Skeletal muscle satellite cell (primary cell): ENCODE measurements around the gene TUBB2B.
"Not testable (repeated sequence)": the region's sequence is repeated elsewhere in the genome, so short reads cannot be mapped to it uniquely, and the experiment has no call there.

ENCODE experiments used
- H3K27me3 ChIP-seq: 2 replicates; pipeline ENCODE4 v1.7.0; 2013; ENCODE audit warnings: low read length; ENCODE audit not compliant: control insufficient read depth, insufficient read depth
- H3K36me3 ChIP-seq: 2 replicates; pipeline ENCODE4 v1.7.0; 2013; ENCODE audit warnings: mild to moderate bottlenecking, control low read depth, low read length; ENCODE audit not compliant: insufficient read depth
- H3K4me1 ChIP-seq: 2 replicates; pipeline ENCODE4 v1.7.0; 2013; ENCODE audit warnings: low read length; ENCODE audit not compliant: control insufficient read depth, insufficient read depth
- H3K4me2 ChIP-seq: 2 replicates; pipeline ENCODE4 v1.7.0; 2013; ENCODE audit warnings: mild to moderate bottlenecking, low read length
- H3K4me3 ChIP-seq: 2 replicates; pipeline ENCODE4 v1.7.0; 2013; ENCODE audit warnings: low read length
- H3K9ac ChIP-seq: 2 replicates; pipeline ENCODE4 v1.7.0; 2013; ENCODE audit warnings: mild to moderate bottlenecking, low read depth, low read length, moderate library complexity
- H3K9me3 ChIP-seq: replicated peaks from 2 replicates; pipeline ENCODE4 v1.7.0; 2013; ENCODE audit warnings: mild to moderate bottlenecking, control low read depth, low read length

TUBB2B gene

DNA sequence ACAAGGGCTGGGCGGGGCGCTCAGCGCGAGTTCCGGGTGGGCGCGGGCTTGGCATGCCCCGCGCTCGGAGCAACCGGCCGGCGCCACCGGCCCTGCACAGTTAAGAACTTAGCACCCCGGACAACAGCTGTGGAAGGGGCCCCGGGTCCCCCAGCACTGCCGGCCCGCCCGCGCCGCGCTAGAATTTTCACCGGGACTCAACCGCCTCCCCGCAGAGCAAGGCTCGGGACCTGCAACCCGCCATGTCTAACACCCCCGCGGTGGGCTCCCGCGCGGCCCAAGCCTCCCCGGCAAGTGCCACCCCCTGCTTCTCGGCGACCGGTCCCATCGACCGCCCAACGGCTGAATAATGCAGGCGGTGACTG lies 26.1 kb upstream of the TUBB2B start:
- Histone ChIP-seq H3K27me3 (peaks cover 7% of the 10 kb centered on the region), H3K4me2 (no peak overlapping the region), H3K4me3 (no peak overlapping the region), H3K9ac (no peak overlapping the region), H3K4me1 (peaks cover 9% of the 10 kb centered on the region), H3K9me3 (no peaks in the 10 kb centered on the region), H3K36me3 (no peaks in the 10 kb centered on the region)

DNA sequence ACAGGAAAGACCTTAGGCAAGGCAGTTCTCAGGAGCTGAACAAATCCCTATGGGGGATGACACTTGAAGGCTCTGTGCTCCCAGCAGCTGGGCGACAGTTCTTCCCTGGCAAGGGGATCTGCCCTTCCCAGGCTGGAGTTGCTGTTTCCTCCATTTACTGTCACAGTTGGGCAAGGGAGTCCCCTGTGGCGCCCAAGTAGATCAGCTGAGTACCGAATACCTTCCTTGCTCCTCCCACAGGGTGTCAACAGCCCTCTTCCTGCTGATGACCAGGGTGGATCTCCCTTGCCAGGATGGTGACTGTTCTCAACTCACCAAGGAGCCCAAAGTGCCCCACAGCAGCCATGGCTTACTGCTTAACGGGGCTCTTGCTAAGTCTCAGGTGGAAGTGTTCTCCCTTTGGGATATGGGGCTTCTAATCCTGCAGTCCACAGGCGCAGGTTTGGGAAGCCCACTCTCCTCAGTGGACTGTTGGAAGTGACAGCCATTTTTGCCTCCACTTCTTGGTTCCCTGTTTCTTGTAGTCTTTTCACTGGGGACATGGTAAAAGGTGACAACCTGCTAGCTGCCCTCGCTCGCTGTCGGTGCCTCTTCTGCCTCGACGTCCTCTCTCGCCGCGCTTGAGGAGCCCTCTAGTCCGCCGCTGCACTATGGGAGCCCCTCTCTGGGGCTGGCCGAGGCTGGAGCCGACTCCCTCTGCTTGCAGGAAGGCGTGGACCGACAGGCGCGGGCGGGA lies 25.6 kb upstream of the TUBB2B start:
- no peak overlapping the region for H3K4me3 ChIP-seq
- no peak overlapping the region for H3K9ac ChIP-seq

DNA sequence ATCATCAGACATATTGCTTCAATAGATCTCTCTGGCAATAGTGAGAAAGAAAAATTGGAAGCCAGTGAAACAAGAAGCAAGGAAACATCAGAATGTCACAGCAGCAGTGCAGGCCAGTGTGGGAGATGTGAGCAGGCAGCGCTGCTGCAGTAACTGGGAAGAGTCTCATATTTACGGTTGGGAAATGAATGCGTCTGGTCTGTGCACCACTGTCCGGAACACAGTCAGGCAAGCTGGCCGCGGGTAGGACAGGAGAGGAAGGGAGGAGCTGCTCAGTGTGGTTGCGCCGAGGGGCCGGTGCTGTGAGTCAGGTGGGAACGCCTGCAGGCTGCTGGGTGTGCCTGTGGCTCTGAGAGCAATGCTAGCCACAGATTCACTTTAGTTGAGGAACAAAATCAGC lies 24.9 kb upstream of the TUBB2B start:
- no peak overlapping the region for H3K4me2 ChIP-seq
- no peaks in the 10 kb centered on the region for H3K36me3 ChIP-seq
- peaks cover 16% of the 10 kb centered on the region for H3K4me1 ChIP-seq
- H3K4me3 ChIP-seq = no peak overlapping the region
- peaks cover 7% of the 10 kb centered on the region for H3K27me3 ChIP-seq
- H3K9ac ChIP-seq = no peak overlapping the region
- no peaks in the 10 kb centered on the region for H3K9me3 ChIP-seq

More for the DNA sequence above, 25.6 kb upstream of the TUBB2B start:
- Histone ChIP-seq H3K4me1 (peaks cover 10% of the 10 kb centered on the region), H3K27me3 (peaks cover 7% of the 10 kb centered on the region), H3K36me3 (no peaks in the 10 kb centered on the region), H3K4me2 (no peak overlapping the region), H3K9me3 (no peaks in the 10 kb centered on the region)

DNA sequence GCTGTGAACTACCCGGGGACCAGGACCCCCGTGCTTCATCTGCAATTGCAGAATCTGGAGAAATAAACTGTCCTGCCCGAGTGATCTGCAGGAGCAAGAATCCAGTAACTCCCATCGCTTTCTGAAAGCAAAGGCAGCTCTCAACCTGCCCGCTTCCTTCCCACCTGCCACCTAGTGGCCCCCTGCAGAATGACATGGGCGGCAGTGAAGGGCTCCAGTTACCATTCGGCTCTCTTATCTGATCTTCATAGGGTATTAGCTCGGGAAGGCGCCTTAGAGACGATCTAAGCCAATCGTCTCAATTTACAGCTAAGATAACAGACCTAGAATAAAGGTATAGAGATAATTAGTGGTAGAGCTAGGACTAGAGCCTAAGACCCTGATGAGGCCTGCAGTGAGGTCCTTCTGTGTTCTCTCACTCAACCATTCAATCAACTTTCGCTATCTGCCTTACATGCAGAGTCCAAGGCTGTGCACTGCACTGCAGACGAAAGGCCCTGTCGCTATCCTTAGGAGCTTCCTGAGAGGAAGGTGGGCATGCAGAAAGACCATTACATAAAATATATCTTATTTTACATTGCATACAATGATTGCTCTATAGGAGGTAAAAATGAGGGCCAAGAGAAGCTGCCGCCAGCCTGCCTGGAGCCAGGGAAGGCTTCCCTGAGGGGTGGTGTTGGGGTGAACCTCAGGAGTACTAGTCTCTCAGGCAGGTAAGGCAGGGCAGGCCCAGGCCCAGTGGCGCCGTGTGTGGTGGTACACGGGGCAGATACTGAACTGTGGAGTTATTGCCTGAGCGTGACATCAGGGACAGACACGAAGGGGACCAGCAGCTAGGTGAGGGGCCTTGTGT lies 24.2 kb upstream of the TUBB2B start:
- H3K4me2 ChIP-seq = peak overlapping the region; percentile 47
- no peaks in the 10 kb centered on the region for H3K36me3 ChIP-seq
- H3K4me3 ChIP-seq = no peak overlapping the region
- H3K9me3 ChIP-seq = no peaks in the 10 kb centered on the region
- H3K9ac ChIP-seq = no peak overlapping the region
- H3K4me1 ChIP-seq = peaks cover 23% of the 10 kb centered on the region
- H3K27me3 ChIP-seq = peaks cover 7% of the 10 kb centered on the region

DNA sequence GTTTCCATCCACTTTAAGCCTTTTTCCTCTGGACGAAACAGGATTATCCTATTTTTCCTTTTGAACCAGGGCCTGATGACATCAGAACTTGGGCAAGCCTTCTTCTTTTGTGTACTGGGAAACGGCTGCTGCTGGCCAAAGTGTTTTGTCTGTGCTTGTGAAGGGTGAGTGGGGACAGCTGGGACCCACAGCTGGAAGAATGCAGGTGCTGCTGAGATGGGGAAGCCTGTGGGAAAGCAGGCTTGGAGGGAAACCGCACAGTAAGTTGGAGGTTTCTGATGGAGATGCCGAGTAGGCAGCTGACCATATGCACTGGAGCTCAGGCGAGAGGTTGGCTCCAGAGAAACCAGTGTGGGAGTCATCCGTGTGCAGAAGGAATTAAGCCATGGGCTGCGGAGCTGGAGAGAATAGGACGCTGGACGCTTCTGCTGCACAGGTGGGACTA lies 22.8 kb upstream of the TUBB2B start:
- no peaks in the 10 kb centered on the region for H3K36me3 ChIP-seq
- no peak overlapping the region for H3K4me3 ChIP-seq

DNA sequence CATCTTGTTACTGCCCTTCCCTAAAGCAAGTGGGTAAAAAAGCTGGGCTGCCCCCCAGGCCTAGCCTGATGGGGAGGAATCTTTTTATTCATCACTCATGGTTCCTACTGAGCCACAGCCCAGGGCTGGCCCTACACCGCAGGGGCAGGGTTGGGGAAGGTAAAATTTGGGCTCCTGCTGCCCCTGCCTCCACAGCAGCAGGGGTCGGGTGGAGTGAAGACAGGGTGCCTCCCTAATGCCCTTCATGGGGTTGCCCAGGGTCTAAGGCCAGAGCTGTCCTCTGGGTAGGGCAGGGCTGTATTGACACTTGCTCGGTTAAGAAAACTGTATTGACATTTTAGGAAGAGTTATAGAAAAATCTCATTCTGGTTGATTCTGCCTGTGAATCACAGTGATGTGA lies 22.4 kb upstream of the TUBB2B start:
- Histone ChIP-seq H3K9ac (no peak overlapping the region), H3K9me3 (no peaks in the 10 kb centered on the region), H3K4me3 (no peak overlapping the region), H3K4me1 (peaks cover 25% of the 10 kb centered on the region), H3K4me2 (no peak overlapping the region), H3K27me3 (no peaks in the 10 kb centered on the region), H3K36me3 (no peaks in the 10 kb centered on the region)

More for the DNA sequence above, 22.8 kb upstream of the TUBB2B start:
- Histone ChIP-seq H3K4me2 (no peak overlapping the region), H3K4me1 (peaks cover 25% of the 10 kb centered on the region), H3K9me3 (no peaks in the 10 kb centered on the region), H3K27me3 (no peaks in the 10 kb centered on the region), H3K9ac (no peak overlapping the region)

DNA sequence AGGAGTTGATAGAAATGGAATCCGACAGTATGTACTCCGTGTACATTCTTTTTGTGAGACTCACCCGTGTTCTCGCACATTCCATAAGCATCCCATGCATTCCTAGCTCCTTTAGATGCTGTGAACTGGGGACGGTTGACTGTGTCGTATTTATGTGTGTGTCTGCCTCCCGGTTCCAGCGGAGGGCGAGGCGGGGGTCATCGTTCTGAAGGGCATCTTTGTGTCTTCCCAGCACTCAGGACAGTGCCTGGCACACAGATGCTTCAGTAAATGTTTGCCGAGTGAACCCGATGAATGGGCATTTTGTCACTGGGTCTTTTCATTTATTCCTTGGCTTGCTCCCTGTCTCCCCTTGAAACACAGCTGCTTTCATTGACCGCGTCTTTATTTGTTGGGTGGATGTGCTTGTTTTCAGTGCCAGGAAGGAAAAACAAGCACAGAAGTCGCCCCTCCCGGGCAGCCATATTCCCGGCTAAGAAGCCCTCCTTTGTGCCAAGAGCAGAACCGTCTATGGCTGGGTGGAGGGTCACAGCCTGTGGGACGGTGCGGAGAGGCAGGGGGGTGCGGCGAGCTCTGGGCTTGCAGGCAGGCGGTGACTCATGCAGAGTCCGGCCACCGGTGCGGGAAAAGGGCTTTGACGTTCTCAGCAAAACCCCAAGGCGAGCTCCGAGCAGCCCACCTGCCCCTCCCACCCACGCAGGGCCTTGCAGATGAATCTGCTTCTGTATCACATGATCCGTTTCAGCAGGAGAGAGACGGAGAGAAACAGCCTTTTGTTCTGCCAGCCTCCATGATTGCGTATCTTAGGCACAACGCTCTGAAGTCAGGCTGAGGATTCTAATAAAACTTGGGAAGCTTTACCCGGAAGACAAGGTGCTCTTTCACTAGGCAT lies 20.0 kb upstream of the TUBB2B start:
- no peaks in the 10 kb centered on the region for H3K36me3 ChIP-seq
- H3K9me3 ChIP-seq = no peaks in the 10 kb centered on the region
- peak overlapping the region; percentile 63 for H3K4me3 ChIP-seq
- peaks cover 7% of the 10 kb centered on the region for H3K27me3 ChIP-seq
- peak overlapping the region; percentile 70 for H3K9ac ChIP-seq
- H3K4me1 ChIP-seq = peaks cover 25% of the 10 kb centered on the region
- peak overlapping the region; percentile 86 for H3K4me2 ChIP-seq

DNA sequence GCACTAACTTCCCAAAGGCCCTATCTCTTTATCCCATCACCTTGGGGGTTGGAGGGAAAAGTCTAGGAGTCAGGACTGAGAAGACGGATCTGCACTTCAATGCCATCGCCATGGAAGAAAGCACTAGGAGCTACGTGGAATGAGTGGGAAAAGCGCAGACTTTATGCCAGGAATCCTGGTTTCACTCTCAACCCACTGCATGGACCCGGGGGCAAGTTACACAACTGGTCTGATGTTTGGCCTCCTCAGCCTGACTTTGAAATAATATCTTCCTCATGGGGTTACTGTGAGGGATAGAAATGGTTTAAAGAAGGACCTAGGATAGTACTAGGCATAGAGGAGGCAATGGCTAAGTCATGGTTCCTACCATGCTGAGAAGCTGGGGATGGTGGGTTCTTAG lies 17.8 kb upstream of the TUBB2B start:
- Histone ChIP-seq H3K27me3 (peaks cover 12% of the 10 kb centered on the region), H3K4me3 (no peak overlapping the region), H3K9ac (no peak overlapping the region), H3K4me1 (peaks cover 21% of the 10 kb centered on the region), H3K36me3 (no peaks in the 10 kb centered on the region), H3K9me3 (no peaks in the 10 kb centered on the region), H3K4me2 (no peak overlapping the region)

DNA sequence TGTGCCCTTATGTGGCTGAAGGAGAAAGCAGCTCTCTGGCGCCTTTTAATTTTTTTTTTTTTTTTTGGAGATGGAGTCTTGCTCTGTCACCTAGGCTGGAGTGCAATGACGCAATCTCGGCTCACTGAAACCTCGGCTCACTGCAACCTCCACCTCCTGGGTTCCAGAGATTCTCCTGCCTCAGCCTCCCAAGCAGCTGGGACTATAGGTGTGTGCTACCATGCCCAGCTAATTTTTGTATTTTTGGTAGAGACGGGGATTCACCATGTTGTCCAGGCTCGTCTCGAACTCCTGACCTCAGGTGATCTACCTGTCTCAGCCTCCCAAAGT lies 17.3 kb upstream of the TUBB2B start:
- H3K4me1 ChIP-seq = peaks cover 21% of the 10 kb centered on the region
- H3K9ac ChIP-seq, H3K4me3 ChIP-seq, H3K4me2 ChIP-seq, H3K9me3 ChIP-seq, H3K36me3 ChIP-seq: not testable (repeated sequence)
- H3K27me3 ChIP-seq = peaks cover 15% of the 10 kb centered on the region

DNA sequence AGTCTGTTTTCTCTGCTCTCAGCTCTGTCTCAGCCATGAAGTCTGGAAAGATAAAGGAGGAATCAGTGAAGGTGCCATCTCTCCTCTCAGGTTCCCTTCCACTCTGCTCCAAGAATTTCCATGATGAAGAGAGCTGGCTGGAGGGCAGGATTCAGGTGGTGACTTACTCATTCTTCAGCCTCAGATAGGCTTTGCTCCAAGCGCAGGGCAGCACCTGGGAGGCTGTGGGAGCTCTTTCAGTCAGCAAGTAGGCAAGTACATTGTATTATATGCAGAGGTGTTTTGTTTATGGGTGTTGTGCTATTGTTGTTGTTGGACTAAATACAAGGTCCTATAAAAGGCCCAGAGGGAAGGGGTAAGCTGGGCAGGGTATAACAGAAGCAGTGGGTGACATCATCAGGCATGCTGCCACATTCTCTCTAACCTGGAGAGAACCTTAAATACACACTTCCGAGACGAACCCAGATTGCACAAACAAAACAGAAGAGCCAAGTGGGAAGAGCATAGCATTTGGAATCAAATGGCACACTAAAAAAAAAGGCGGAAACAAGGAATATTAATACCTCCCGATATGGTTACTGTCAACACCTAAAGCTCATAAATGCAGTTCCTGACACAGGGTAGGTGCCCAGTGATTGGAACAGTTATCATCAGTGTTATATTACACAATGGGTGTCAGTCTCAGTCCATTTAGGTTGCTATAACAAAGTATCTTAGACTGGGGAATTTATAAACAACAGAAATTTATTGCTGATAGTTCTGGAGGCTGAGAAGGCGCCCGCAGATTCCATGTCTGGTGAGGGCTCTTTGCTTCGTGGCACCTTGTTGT lies 16.8 kb upstream of the TUBB2B start:
- H3K4me1 ChIP-seq = peaks cover 21% of the 10 kb centered on the region
- no peak overlapping the region for H3K9ac ChIP-seq
- H3K27me3 ChIP-seq = peaks cover 18% of the 10 kb centered on the region
- no peak overlapping the region for H3K4me2 ChIP-seq
- H3K9me3 ChIP-seq = no peaks in the 10 kb centered on the region
- no peak overlapping the region for H3K4me3 ChIP-seq
- no peaks in the 10 kb centered on the region for H3K36me3 ChIP-seq
